ENCODE data around the gene RASGRP4.
A peak's percentile ranks its signal among the peaks of the same experiment; 100 is the strongest.
"Not testable (repeated sequence)": the region's sequence is repeated elsewhere in the genome, so short reads cannot be mapped to it uniquely, and the experiment has no call there.

Gene RASGRP4

GRCh38 chr19:38374332-38375097, 51.5 kb downstream of the RASGRP4 start, which contains the start of gene PSMD8:
Gene PSMD8 (plus strand): TSS chr19:38374571. CDS start chr19:38374602, 31 bp downstream.
- DNase-seq (ENCODE audit: low spot score): peak; percentile 98

GRCh38 chr19:38373907-38374331, 52.1 kb downstream of the RASGRP4 start:
- DNase-seq (ENCODE audit: low spot score): no peak

- DNase-seq (ENCODE audit: low spot score): no peak
Observed at GRCh38 chr19:38371081-38371480, 54.9 kb downstream of the RASGRP4 start.

- no peak for DNase-seq (ENCODE audit: low spot score)
Observed at GRCh38 chr19:38370299-38370698, 55.7 kb downstream of the RASGRP4 start.

- DNase-seq (ENCODE audit: low spot score): no peak
Observed at GRCh38 chr19:38369584-38369983, 56.4 kb downstream of the RASGRP4 start.

GRCh38 chr19:38367041-38367440, 59.0 kb downstream of the RASGRP4 start:
- no peak for DNase-seq (ENCODE audit: low spot score)

DNA sequence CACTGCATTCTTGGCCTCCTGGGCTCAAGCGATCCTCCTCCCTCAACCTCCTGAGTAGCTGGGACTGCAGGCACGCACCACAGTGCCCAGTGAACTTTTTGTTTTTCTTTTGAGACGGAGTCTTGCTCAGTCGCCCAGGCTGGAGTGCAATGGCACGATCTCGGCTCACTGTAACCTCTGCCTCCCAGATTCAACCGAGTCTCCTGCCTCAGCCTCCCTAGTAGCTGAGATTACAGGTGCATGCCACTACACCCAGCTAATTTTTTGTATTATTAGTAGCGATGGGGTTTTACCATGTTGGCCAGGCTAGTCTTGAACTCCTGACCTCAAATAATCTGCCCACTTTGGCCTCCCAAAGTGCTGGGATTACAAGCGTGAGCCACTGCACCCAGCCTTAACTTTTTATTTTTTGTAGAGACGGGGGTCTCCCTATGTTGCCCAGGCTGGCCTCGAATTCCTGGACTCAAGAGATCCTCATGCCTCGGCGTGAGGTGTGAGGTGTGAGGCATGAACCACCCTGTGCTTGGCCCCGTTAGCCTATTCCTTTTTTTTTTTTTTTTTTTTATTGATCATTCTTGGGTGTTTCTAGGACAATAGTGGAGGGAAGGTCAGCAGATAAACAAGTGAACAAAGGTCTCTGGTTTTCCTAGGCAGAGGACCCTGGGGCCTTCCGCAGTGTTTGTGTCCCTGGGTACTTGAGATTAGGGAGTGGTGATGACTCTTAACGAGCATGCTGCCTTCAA, 62.9 kb downstream of the RASGRP4 start:
- not testable (repeated sequence) for DNase-seq (ENCODE audit: low spot score)

- peak; percentile 59 for DNase-seq (ENCODE audit: low spot score)
Observed at GRCh38 chr19:38362076-38362945, 63.7 kb downstream of the RASGRP4 start.

DNA sequence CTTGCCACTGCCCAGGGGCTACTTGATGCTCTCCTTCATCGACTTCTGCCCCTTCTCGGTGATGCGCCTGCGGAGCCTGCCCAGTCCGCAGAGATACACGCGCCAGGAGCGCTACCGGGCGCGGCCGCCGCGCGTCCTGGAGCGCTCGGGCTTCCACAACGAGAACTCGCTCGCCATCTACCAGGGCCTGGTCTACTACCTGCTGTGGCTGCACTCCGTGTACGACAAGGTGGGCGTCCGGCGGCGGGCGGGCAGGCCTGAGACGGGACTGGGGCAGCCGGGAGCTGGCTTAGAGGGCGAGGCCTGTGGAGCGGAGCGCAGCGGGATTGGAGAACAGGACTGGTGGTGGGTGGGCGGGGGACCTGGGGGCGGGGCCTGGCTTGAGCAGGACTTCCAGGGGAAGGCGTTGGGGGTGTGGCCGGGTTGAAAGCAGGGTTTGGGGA, 64.4 kb downstream of the RASGRP4 start:
- peak; percentile 83 for DNase-seq (ENCODE audit: low spot score)

DNA sequence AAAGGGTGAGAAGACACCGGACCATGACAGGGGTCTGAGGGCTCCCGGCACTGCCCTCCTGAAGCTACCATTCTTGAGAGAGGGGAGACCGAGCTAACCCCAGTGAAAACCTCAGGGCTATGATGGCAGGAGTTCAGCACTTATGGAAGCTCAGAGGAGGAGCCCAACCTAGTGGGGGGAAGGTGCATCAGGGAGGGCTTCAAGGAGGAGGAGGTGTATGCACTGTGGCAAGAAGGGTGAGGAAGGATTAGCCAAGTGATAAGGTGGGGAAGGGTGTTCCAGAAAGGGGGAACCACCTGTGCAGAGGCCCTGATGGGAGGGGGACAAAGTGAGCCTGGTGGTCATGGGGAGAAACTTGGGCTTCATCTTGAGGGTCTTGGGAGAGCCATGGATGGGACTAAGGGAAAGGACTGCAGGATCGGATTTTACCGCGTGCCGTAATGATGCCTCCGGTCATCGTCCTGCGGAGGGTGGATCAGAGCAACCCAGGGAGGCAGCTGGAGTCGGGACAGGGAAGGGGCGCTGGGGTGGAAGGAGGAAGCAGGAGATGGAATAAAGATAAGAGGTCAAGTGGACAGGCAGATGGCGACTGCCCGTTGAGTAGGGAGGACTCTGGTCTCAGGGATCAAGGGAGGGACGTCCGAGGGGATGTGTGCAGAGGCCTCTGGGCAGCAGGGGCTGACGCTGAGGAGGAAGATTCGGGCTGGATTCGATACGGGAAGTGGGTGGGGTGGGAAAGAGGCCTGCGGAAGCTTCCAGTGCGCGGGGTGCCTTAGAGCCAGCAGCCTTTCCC, 65.0 kb downstream of the RASGRP4 start:
- DNase-seq (ENCODE audit: low spot score): no peak

GRCh38 chr19:38360351-38360750, 65.7 kb downstream of the RASGRP4 start:
- no peak for DNase-seq (ENCODE audit: low spot score)

GRCh38 chr19:38359242-38360021, 66.6 kb downstream of the RASGRP4 start:
- no peak for DNase-seq (ENCODE audit: low spot score)

Measured in SK-N-DZ (cell line).